Progenitor cell of endocrine pancreas (in vitro differentiated cells): ENCODE data around the gene CHRDL2. TPM values are rescaled to one million over a fixed set of nuclear protein-coding genes. Genes with fewer than 3 reads are reported as not detected.

Experiments used
- DNase-seq: peaks from one replicate; pipeline ENCODE4 v3.0.0; 2021; ENCODE audit warnings: low spot score; ENCODE audit not compliant: unreplicated experiment
- H3K27ac Mint-ChIP-seq: 2 replicates; pipeline ENCODE4 v1.8.0; 2021; ENCODE audit warnings: mild to moderate bottlenecking, moderate library complexity, mixed read lengths
- H3K27me3 Mint-ChIP-seq: 2 replicates; pipeline ENCODE4 v1.8.0; 2021; ENCODE audit warnings: mixed read lengths
- H3K36me3 Mint-ChIP-seq: 2 replicates; pipeline ENCODE4 v1.8.0; 2022; ENCODE audit warnings: mixed read lengths; ENCODE audit not compliant: insufficient read depth
- H3K4me1 Mint-ChIP-seq: 2 replicates; pipeline ENCODE4 v1.8.0; 2021; ENCODE audit warnings: low read depth, mixed read lengths
- H3K4me3 Mint-ChIP-seq: 2 replicates; pipeline ENCODE4 v1.8.0; 2021; ENCODE audit warnings: low read depth, mild to moderate bottlenecking, moderate library complexity, mixed read lengths
- H3K9me3 Mint-ChIP-seq: 2 replicates; pipeline ENCODE4 v1.8.0; 2021; ENCODE audit warnings: low read depth, mixed read lengths
- CTCF ChIP-seq: fragments of 200-600 bp; sonication (generic); IDR thresholded peaks from one replicate; pipeline ENCODE4 v1.5.0; 2021; ENCODE audit warnings: antibody characterized with exemption, mild to moderate bottlenecking; ENCODE audit not compliant: unreplicated experiment
- total RNA-seq: library from RNA; stranded (reverse); gene quantifications from 2 replicates; pipeline ENCODE4 v1.2.1, GENCODE V29; 2021

The CHRDL2 gene
- total RNA-seq, 1 donor from 2014 or later: 2.5 TPM

GRCh38 chr11:74739546-74740270, 8.5 kb upstream of the CHRDL2 start:
- H3K27me3 Mint-ChIP-seq: peaks cover 9% of the 10 kb centered on the region
- peak; percentile 88 for TF ChIP-seq CTCF
- no peaks in the 10 kb centered on the region for H3K36me3 Mint-ChIP-seq
- H3K4me1 Mint-ChIP-seq: peaks cover 3% of the 10 kb centered on the region
- no peak overlapping the region for H3K27ac Mint-ChIP-seq
- H3K4me3 Mint-ChIP-seq: no peak overlapping the region
- H3K9me3 Mint-ChIP-seq: no peaks in the 10 kb centered on the region
- DNase-seq: peak; percentile 28

- H3K9me3 Mint-ChIP-seq: peaks cover 3% of the 10 kb centered on the region
- no peak for DNase-seq
- no peak overlapping the region for H3K27ac Mint-ChIP-seq
- H3K27me3 Mint-ChIP-seq: peaks cover 29% of the 10 kb centered on the region
- TF ChIP-seq CTCF: no peak
- H3K4me1 Mint-ChIP-seq: peaks cover 18% of the 10 kb centered on the region
- no peaks in the 10 kb centered on the region for H3K36me3 Mint-ChIP-seq
- no peak overlapping the region for H3K4me3 Mint-ChIP-seq
These were observed 4.8 kb upstream of the CHRDL2 start for GRCh38 chr11:74736031-74736430.

- peaks cover 21% of the 10 kb centered on the region for H3K4me1 Mint-ChIP-seq
- H3K27ac Mint-ChIP-seq: no peak overlapping the region
- no peak for TF ChIP-seq CTCF
- peaks cover 3% of the 10 kb centered on the region for H3K9me3 Mint-ChIP-seq
- peaks cover 34% of the 10 kb centered on the region for H3K27me3 Mint-ChIP-seq
- no peak overlapping the region for H3K4me3 Mint-ChIP-seq
- DNase-seq: no peak
- H3K36me3 Mint-ChIP-seq: no peaks in the 10 kb centered on the region
These were observed 4.2 kb upstream of the CHRDL2 start for GRCh38 chr11:74735365-74735928.

- Mint-ChIP-seq H3K27me3 (peaks cover 44% of the 10 kb centered on the region), H3K9me3 (peaks cover 3% of the 10 kb centered on the region), H3K27ac (no peak overlapping the region), H3K4me1 (peaks cover 21% of the 10 kb centered on the region), H3K36me3 (no peaks in the 10 kb centered on the region), H3K4me3 (no peak overlapping the region)
- TF ChIP-seq CTCF: no peak
- no peak for DNase-seq
These were observed 3.3 kb upstream of the CHRDL2 start for GRCh38 chr11:74734559-74734925.

- H3K36me3 Mint-ChIP-seq: no peaks in the 10 kb centered on the region
- H3K4me3 Mint-ChIP-seq: peak overlapping the region; percentile 70
- peaks cover 67% of the 10 kb centered on the region for H3K27me3 Mint-ChIP-seq
- no peak for DNase-seq
- peaks cover 21% of the 10 kb centered on the region for H3K4me1 Mint-ChIP-seq
- H3K9me3 Mint-ChIP-seq: peaks cover 3% of the 10 kb centered on the region
- peak overlapping the region; percentile 29 for H3K27ac Mint-ChIP-seq
- no peak for TF ChIP-seq CTCF
These were observed 510 bp downstream of the CHRDL2 start for GRCh38 chr11:74730571-74731260.
